PC-3 (cell line): ENCODE results near the gene CCR7. TPM values are rescaled to one million over a fixed set of nuclear protein-coding genes. Genes with fewer than 3 reads are reported as not detected.
"Not testable (repeated sequence)": the region's sequence is repeated elsewhere in the genome, so short reads cannot be mapped to it uniquely, and the experiment has no call there.

Experiments
- ATAC-seq: fragments of 200-7000 bp; cut with Tn5 transposase; 2 replicates; pipeline ENCODE4 v1.9.1; 2020; ENCODE audit warnings: mild to moderate bottlenecking, moderate library complexity
- BruUV-seq: library from RNA; stranded (reverse); fragments of 400-500 nt; replicated peaks from 2 replicates; lab custom pipeline; 2021; lab: Mats Ljungman, UMichigan
- CTCF ChIA-PET: fragments of 300-600 bp; sonication (Branson Sonifier 250); formaldehyde crosslinking; loops from one replicate; lab custom pipeline; 2022; ENCODE audit warnings: antibody characterized with exemption; lab: Charles Lee
- POLR2A ChIA-PET: fragments of 300-600 bp; sonication (Branson Sonifier 250); formaldehyde crosslinking; loops from one replicate; lab custom pipeline; 2022; ENCODE audit warnings: antibody characterized with exemption; ENCODE audit not compliant: unreplicated experiment; lab: Charles Lee
- DNase-seq: peaks from one replicate; pipeline ENCODE4 v3.0.0-alpha.2; 2015
- H2AFZ ChIP-seq: fragments of 300-600 bp; sonication (generic); 2 replicates; pipeline ENCODE4 v1.6.0; 2016; ENCODE audit warnings: antibody characterized with exemption, low read length
- H3F3A ChIP-seq: fragments of 300-600 bp; sonication (generic); one replicate; pipeline ENCODE4 v1.6.0; 2017; ENCODE audit warnings: antibody characterized with exemption, low read length, control low read depth, mild to moderate bottlenecking; ENCODE audit not compliant: unreplicated experiment
- H3K27ac ChIP-seq: fragments of 300-600 bp; sonication (generic); 2 replicates; pipeline ENCODE4 v1.5.1; 2016; ENCODE audit warnings: mild to moderate bottlenecking, low read length
- H3K27me3 ChIP-seq: fragments of 300-600 bp; sonication (generic); 2 replicates; pipeline ENCODE4 v1.6.1; 2016; ENCODE audit warnings: low read length, mixed read lengths
- H3K36me3 ChIP-seq: fragments of 300-600 bp; sonication (generic); 2 replicates; pipeline ENCODE4 v1.6.1; 2016; ENCODE audit warnings: low read depth, mixed run types, low read length, mixed read lengths
- H3K4me1 ChIP-seq: fragments of 300-600 bp; sonication (generic); 2 replicates; pipeline ENCODE4 v1.5.1; 2016; ENCODE audit warnings: low read length; ENCODE audit not compliant: insufficient read depth
- H3K4me2 ChIP-seq: fragments of 300-600 bp; sonication (generic); 2 replicates; pipeline ENCODE4 v1.6.0; 2016; ENCODE audit warnings: low read length
- H3K4me3 ChIP-seq: fragments of 300-600 bp; sonication (generic); 2 replicates; pipeline ENCODE4 v1.5.1; 2016; ENCODE audit warnings: mild to moderate bottlenecking, low read length, mixed read lengths
- H3K79me2 ChIP-seq: fragments of 300-600 bp; sonication (generic); 2 replicates; pipeline ENCODE4 v1.6.1; 2017; ENCODE audit warnings: low read length, mixed read lengths
- H3K9ac ChIP-seq: fragments of 300-600 bp; sonication (generic); 2 replicates; pipeline ENCODE4 v1.6.0; 2016; ENCODE audit warnings: mild to moderate bottlenecking, low read length
- H3K9me2 ChIP-seq: fragments of 300-600 bp; sonication (generic); replicated peaks from 2 replicates; pipeline ENCODE4 v1.6.1; 2016; ENCODE audit warnings: mixed run types, low read length, mixed read lengths
- H3K9me3 ChIP-seq: fragments of 300-600 bp; sonication (generic); 2 replicates; pipeline ENCODE4 v1.6.1; 2016; ENCODE audit warnings: low read length, mixed read lengths
- H4K20me1 ChIP-seq: fragments of 300-600 bp; sonication (generic); 2 replicates; pipeline ENCODE4 v1.6.1; 2016; ENCODE audit warnings: low read length, mixed read lengths
- CTCF ChIP-seq: fragments of 300-600 bp; sonication (generic); conservative IDR thresholded peaks from 2 replicates; pipeline ENCODE4 v1.5.1; 2017; ENCODE audit warnings: antibody characterized with exemption, low read depth, mild to moderate bottlenecking, low read length
- EZH2 ChIP-seq: fragments of 300-600 bp; sonication (generic); IDR thresholded peaks from one replicate; pipeline ENCODE4 v1.6.1; 2017; ENCODE audit warnings: antibody characterized with exemption, mild to moderate bottlenecking, low read length; ENCODE audit not compliant: unreplicated experiment
- EZH2phosphoT487 ChIP-seq: fragments of 300-600 bp; sonication (generic); IDR thresholded peaks from 2 replicates; pipeline ENCODE4 v1.6.1; 2018; ENCODE audit warnings: mild to moderate bottlenecking, antibody characterized with exemption, low read length, borderline replicate concordance
- intact Hi-C: fragments of 100-400 bp; cut with micrococcal nuclease; formaldehyde crosslinking; loops from 2 replicates; pipeline ENCODE4 v1.9.0; 2023
- total RNA-seq: library from RNA; depleted of rRNA; stranded (reverse); fragments of >200 nt; gene quantifications from 2 replicates; pipeline ENCODE4 v1.2.3, GENCODE V29; 2014

Gene CCR7
- total RNA-seq, 1 experiment from 2014 or later: not detected

GRCh38 chr17:40590742-40591141, 25.5 kb upstream of the CCR7 start:
- intact Hi-C loops: no loop called here
- Histone ChIP-seq H3K9ac (no peak overlapping the region), H2AFZ (no peak overlapping the region), H3K4me3 (no peak overlapping the region), H3F3A (no peaks in the 10 kb centered on the region), H3K27ac (no peak overlapping the region), H3K9me2 (no peaks in the 10 kb centered on the region), H3K27me3 (no peaks in the 10 kb centered on the region), H3K79me2 (no peaks in the 10 kb centered on the region), H3K4me1 (no peaks in the 10 kb centered on the region), H3K9me3 (no peaks in the 10 kb centered on the region), H3K4me2 (no peak overlapping the region), H3K36me3 (no peaks in the 10 kb centered on the region), H4K20me1 (no peaks in the 10 kb centered on the region)
- TF ChIP-seq EZH2phosphoT487 (no peak), CTCF (no peak), EZH2 (no peak)
- POLR2A ChIA-PET: no interaction called here
- CTCF ChIA-PET: no interaction called here
- no TSS peak for BruUV-seq
- ATAC-seq (no peak), DNase-seq (no peak)

GRCh38 chr17:40588552-40588951, 23.3 kb upstream of the CCR7 start:
- Histone ChIP-seq H3K79me2 (no peaks in the 10 kb centered on the region), H3K4me1 (no peaks in the 10 kb centered on the region), H3K4me2 (no peak overlapping the region), H3K27me3 (no peaks in the 10 kb centered on the region), H3K9me2 (no peaks in the 10 kb centered on the region), H3K27ac (no peak overlapping the region), H3F3A (no peaks in the 10 kb centered on the region), H3K36me3 (no peaks in the 10 kb centered on the region), H4K20me1 (no peaks in the 10 kb centered on the region), H2AFZ (no peak overlapping the region), H3K4me3 (no peak overlapping the region), H3K9ac (no peak overlapping the region), H3K9me3 (no peaks in the 10 kb centered on the region)
- intact Hi-C loops: no loop called here
- CTCF ChIA-PET: no interaction called here
- POLR2A ChIA-PET: no interaction called here
- ATAC-seq (no peak), DNase-seq (no peak)
- no TSS peak for BruUV-seq
- TF ChIP-seq EZH2 (no peak), CTCF (no peak), EZH2phosphoT487 (no peak)

GRCh38 chr17:40586264-40586663, 21.0 kb upstream of the CCR7 start:
- H4K20me1 ChIP-seq, H3K79me2 ChIP-seq, H3K4me3 ChIP-seq, intact Hi-C loops, DNase-seq, H3K4me1 ChIP-seq, ATAC-seq, H3K4me2 ChIP-seq, BruUV-seq, H2AFZ ChIP-seq, H3K27ac ChIP-seq, H3F3A ChIP-seq, H3K27me3 ChIP-seq, CTCF ChIA-PET, H3K9ac ChIP-seq, H3K9me2 ChIP-seq, POLR2A ChIA-PET, H3K36me3 ChIP-seq, H3K9me3 ChIP-seq: not testable (repeated sequence)

- H3K27me3 ChIP-seq, CTCF ChIA-PET, H3K4me1 ChIP-seq, H3F3A ChIP-seq, BruUV-seq, H2AFZ ChIP-seq, DNase-seq, H3K9me3 ChIP-seq, H4K20me1 ChIP-seq, H3K36me3 ChIP-seq, H3K79me2 ChIP-seq, H3K4me3 ChIP-seq, intact Hi-C loops, H3K4me2 ChIP-seq, H3K9ac ChIP-seq, H3K9me2 ChIP-seq, POLR2A ChIA-PET, ATAC-seq, H3K27ac ChIP-seq: not testable (repeated sequence)
Observed at GRCh38 chr17:40584950-40585349, 19.7 kb upstream of the CCR7 start.
